PC-9 (cell line): ENCODE measurements around the gene PIK3C3.

ENCODE experiments used
- EZH2 ChIP-seq: fragments of 200-600 bp; sonication (generic); IDR thresholded peaks from 2 replicates; pipeline ENCODE4 v1.8.0; 2017; ENCODE audit warnings: antibody characterized with exemption, low read depth
- TF ChIP-seq, protein P1 (sequence below): fragments of 200-600 bp; sonication (generic); conservative IDR thresholded peaks from 2 replicates; pipeline ENCODE4 v1.6.1; 2017; ENCODE audit warnings: mixed run types, antibody characterized with exemption, mild to moderate bottlenecking, moderate library complexity

DNA sequence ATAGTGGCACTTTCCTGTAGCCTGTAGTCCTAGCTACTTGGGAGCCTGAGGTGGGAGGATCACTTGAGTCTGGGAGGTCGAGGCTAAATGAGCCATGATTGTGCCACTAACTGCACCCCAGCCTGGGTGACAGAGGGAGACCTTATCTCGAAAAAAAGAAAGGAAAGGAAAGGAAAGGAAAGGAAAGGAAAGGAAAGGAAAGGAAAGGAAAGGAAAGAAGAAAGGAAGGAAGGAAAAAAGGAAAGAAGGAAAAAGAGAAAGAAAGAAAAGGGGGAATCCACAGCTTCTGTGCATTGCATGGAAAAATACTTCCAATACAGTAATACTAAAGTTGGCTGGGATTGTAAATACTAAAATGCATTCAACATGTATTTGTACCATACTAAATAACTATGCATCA is 12.8 kb upstream of the PIK3C3 start:
- TF ChIP-seq, protein P1, sequence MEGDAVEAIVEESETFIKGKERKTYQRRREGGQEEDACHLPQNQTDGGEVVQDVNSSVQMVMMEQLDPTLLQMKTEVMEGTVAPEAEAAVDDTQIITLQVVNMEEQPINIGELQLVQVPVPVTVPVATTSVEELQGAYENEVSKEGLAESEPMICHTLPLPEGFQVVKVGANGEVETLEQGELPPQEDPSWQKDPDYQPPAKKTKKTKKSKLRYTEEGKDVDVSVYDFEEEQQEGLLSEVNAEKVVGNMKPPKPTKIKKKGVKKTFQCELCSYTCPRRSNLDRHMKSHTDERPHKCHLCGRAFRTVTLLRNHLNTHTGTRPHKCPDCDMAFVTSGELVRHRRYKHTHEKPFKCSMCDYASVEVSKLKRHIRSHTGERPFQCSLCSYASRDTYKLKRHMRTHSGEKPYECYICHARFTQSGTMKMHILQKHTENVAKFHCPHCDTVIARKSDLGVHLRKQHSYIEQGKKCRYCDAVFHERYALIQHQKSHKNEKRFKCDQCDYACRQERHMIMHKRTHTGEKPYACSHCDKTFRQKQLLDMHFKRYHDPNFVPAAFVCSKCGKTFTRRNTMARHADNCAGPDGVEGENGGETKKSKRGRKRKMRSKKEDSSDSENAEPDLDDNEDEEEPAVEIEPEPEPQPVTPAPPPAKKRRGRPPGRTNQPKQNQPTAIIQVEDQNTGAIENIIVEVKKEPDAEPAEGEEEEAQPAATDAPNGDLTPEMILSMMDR: no peak
- TF ChIP-seq EZH2: no peak
